K562 (cell line): Measurements from ENCODE around the gene OR10J4. TPM values are rescaled to one million over a fixed set of nuclear protein-coding genes. Genes with fewer than 3 reads are reported as not detected.

Source experiments
- ATAC-seq: fragments of 200-7000 bp; cut with Tn5 transposase; 3 replicates; pipeline ENCODE4 v1.9.1; 2020; ENCODE audit warnings: moderate library complexity
- BruUV-seq: library from RNA; stranded (reverse); fragments of 400-500 nt; replicated peaks from 2 replicates; lab custom pipeline; 2021; lab: Mats Ljungman, UMichigan
- CTCF ChIA-PET: fragments of 300-600 bp; formaldehyde crosslinking; extraction: SDS; loops from one replicate; lab custom pipeline; 2021; ENCODE audit warnings: low intra/inter-chr PET ratio; lab: Yijun Ruan, JAX
- POLR2A ChIA-PET: fragments of 300-600, 350-650 bp; sonication (Branson Sonifier 250); formaldehyde crosslinking; extraction: SDS; loops from one replicate; lab custom pipeline; 2021; ENCODE audit warnings: antibody characterized with exemption, inconsistent platforms; lab: Yijun Ruan, JAX
- DNase-seq, 4 experiments: peaks; one replicate each; pipeline versions ENCODE4 v3.0.0 to v3.0.0-alpha.2; 2011 to 2018; ENCODE audit warnings: low spot score in 3 of 4, mixed read lengths in 3 of 4; ENCODE audit errors: extremely low read depth in 1 of 4
- FAIRE-seq: peaks from 2 replicates; lab custom pipeline; 2011; peaks lifted over from hg19 to GRCh38; lab: Jason Lieb, UNC
- H2AFZ ChIP-seq: 2 replicates; pipeline ENCODE4 v1.6.0; 2011; ENCODE audit warnings: low read depth, low read length, control low read depth, inconsistent platforms
- H3K27ac ChIP-seq: fragments of 200-600 bp; 3 replicates; pipeline ENCODE4 v1.8.0; 2011; ENCODE audit warnings: low read depth, mild to moderate bottlenecking, control low read depth, inconsistent platforms, low read length, moderate library complexity, mixed read lengths; ENCODE audit errors: extremely low read depth
- H3K27me3 ChIP-seq, 2 experiments: fragments of 300-600 bp in 1 of 2; 2 replicates in 1 of 2; 3 replicates in 1 of 2; pipeline versions ENCODE4 v1.6.0 to v1.8.0; 2011; ENCODE audit warnings: inconsistent platforms in 2 of 2, low read length in 2 of 2, mild to moderate bottlenecking in 1 of 2, mixed read lengths in 1 of 2, moderate library complexity in 1 of 2; ENCODE audit not compliant: control insufficient read depth in 2 of 2, insufficient read depth in 2 of 2
- H3K36me3 ChIP-seq: fragments of 300-600 bp; 3 replicates; pipeline ENCODE4 v1.8.0; 2011; ENCODE audit warnings: mild to moderate bottlenecking, low read length, inconsistent platforms; ENCODE audit not compliant: control insufficient read depth, insufficient read depth
- H3K4me1 ChIP-seq, 2 experiments: fragments of 200-600 bp in 1 of 2; replicated peaks in 1 of 2; 2 replicates in 1 of 2; 3 replicates in 1 of 2; pipeline versions ENCODE4 v1.5.1 to v1.8.0; 2011; ENCODE audit warnings: inconsistent platforms in 2 of 2, low read length in 2 of 2, mild to moderate bottlenecking in 1 of 2, mixed read lengths in 1 of 2, moderate library complexity in 1 of 2; ENCODE audit not compliant: control insufficient read depth in 2 of 2, insufficient read depth in 2 of 2
- H3K4me2 ChIP-seq: 2 replicates; pipeline ENCODE4 v1.6.1; 2011; ENCODE audit warnings: low read length, control low read depth, inconsistent platforms, mixed read lengths; ENCODE audit not compliant: insufficient read depth
- H3K4me3 ChIP-seq: fragments of 200-600 bp; sonication (generic), shearing (Covaris generic); 2 replicates; pipeline ENCODE4 v1.5.1; 2016; ENCODE audit warnings: control low read depth, inconsistent platforms
- H3K79me2 ChIP-seq: fragments of 200-600 bp; 3 replicates; pipeline ENCODE4 v1.8.0; 2011; ENCODE audit warnings: low read length, inconsistent platforms; ENCODE audit not compliant: control insufficient read depth, insufficient read depth
- H3K9ac ChIP-seq, 2 experiments: 2 replicates each; pipeline versions ENCODE4 v1.6.0 to v1.6.1; 2011; ENCODE audit warnings: low read depth in 2 of 2, low read length in 2 of 2, control low read depth in 1 of 2, inconsistent platforms in 1 of 2, mild to moderate bottlenecking in 1 of 2, mixed read lengths in 1 of 2; ENCODE audit not compliant: insufficient read depth in 1 of 2
- H3K9me1 ChIP-seq: one replicate; pipeline ENCODE4 v1.6.0; 2011; ENCODE audit warnings: inconsistent platforms, mild to moderate bottlenecking, low read length, moderate library complexity; ENCODE audit not compliant: control insufficient read depth, insufficient read depth
- H3K9me3 ChIP-seq: replicated peaks from 2 replicates; pipeline ENCODE4 v1.5.1; 2011; ENCODE audit warnings: low read depth, low read length, inconsistent platforms; ENCODE audit not compliant: control insufficient read depth, insufficient read depth
- H4K20me1 ChIP-seq: replicated peaks from 2 replicates; pipeline ENCODE4 v1.6.1; 2011; ENCODE audit warnings: low read length, inconsistent platforms, mixed read lengths; ENCODE audit not compliant: control insufficient read depth, insufficient read depth
- ATF1 ChIP-seq, 2 experiments: fragments of 450-650 bp in 1 of 2; IDR thresholded peaks; 2 replicates each; pipeline ENCODE4 v1.6.1; 2016; ENCODE audit warnings: missing compliant biosample characterization in 1 of 2, missing genetic modification characterization in 1 of 2
- E2F4 ChIP-seq: sonication (generic); formaldehyde crosslinking; IDR thresholded peaks from 2 replicates; pipeline ENCODE4 v1.8.0; 2022; ENCODE audit warnings: mild to moderate bottlenecking, low read depth, missing genetic modification reagents
- E2F8 ChIP-seq: fragments of 450-650 bp; IDR thresholded peaks from 2 replicates; pipeline ENCODE4 v1.7.1; 2018; ENCODE audit warnings: mild to moderate bottlenecking, low read depth; ENCODE audit not compliant: partially characterized antibody
- HMBOX1 ChIP-seq: sonication (generic); IDR thresholded peaks from 2 replicates; pipeline ENCODE4 v1.6.1; 2016
- SMAD4 ChIP-seq: fragments of 250-450 bp; sonication (Bioruptor Pico); conservative IDR thresholded peaks from 2 replicates; pipeline ENCODE4 v1.8.0; 2021; ENCODE audit warnings: inconsistent platforms, mild to moderate bottlenecking, moderate library complexity
- TFAM ChIP-seq: fragments of 250-450 bp; sonication (Bioruptor Pico); conservative IDR thresholded peaks from 2 replicates; pipeline ENCODE4 v1.5.0; 2021; ENCODE audit warnings: mild to moderate bottlenecking, moderate library complexity
- THAP7 ChIP-seq: fragments of 250-450 bp; sonication (Bioruptor Pico); IDR thresholded peaks from 2 replicates; pipeline ENCODE4 v1.5.0; 2021
- ZNF143 ChIP-seq: sonication (generic); formaldehyde crosslinking; IDR thresholded peaks from 2 replicates; pipeline ENCODE4 v1.9.0; 2022; ENCODE audit warnings: mild to moderate bottlenecking, missing genetic modification reagents
- ZNF561 ChIP-seq: fragments of 450-650 bp; formaldehyde crosslinking; conservative IDR thresholded peaks from 2 replicates; pipeline ENCODE4 v1.4.0; 2020; ENCODE audit warnings: mild to moderate bottlenecking, moderate library complexity
- WGBS: fragments of 100-300 bp; shearing (Covaris generic); methylation state at CpG from one replicate; pipeline ENCODE4 v1.1.6; 2016; ENCODE audit warnings: low coverage, mixed read lengths; ENCODE audit not compliant: insufficient coverage; ENCODE audit errors: missing lambda C conversion rate; 5-methylcytosine and 5-hydroxymethylcytosine counted together
- in situ Hi-C: fragments of 300-500 bp; cut with MboI; formaldehyde crosslinking; loops from 4 replicates; pipeline ENCODE4 v1.15.0; 2018; ENCODE audit warnings: inconsistent platforms, mixed read lengths
- intact Hi-C: fragments of 100-400 bp; cut with micrococcal nuclease; formaldehyde crosslinking; loops from 2 replicates; pipeline ENCODE4 v1.14.2; 2022
- polyA plus RNA-seq, 8 experiments: library from polyadenylated mRNA; depleted of rRNA in 4 of 8; stranded (reverse) in 5 of 8; unstranded in 3 of 8; fragments of >200 nt; fragmentation: Nextera tagmentation in 2 of 8; fragmentation: Illumina TruSeq in 1 of 8; extraction: Ambion mirVana in 2 of 8; extraction: Trizol in 1 of 8; gene quantifications; 2 replicates each; pipeline versions ENCODE4 v1.2.1 to v1.2.3, GENCODE V29; 2011 to 2014; ENCODE audit warnings: inconsistent platforms in 1 of 8, missing spikeins in 1 of 8
- total RNA-seq, 7 experiments: library from RNA; depleted of rRNA in 6 of 7; stranded (reverse); fragments of >200 nt in 6 of 7; fragmentation: Illumina TruSeq in 2 of 7; extraction: Trizol in 2 of 7; gene quantifications; 2 replicates each; pipeline versions ENCODE4 v1.2.1 to v1.2.3, GENCODE V29; 2011 to 2021; ENCODE audit warnings: low replicate concordance in 1 of 7

Gene OR10J4
- total and polyA plus RNA-seq, 9 of the 15 experiments (the other 6 are each of a cell fraction or from before 2014, with no cell fraction given), result not detected

- in situ Hi-C loops (no loop called here), intact Hi-C loops (no loop called here)
- no peak overlapping the region for H2AFZ ChIP-seq
- no peaks in the 10 kb centered on the region for H3K9me3 ChIP-seq
- H3K79me2 ChIP-seq, result no peaks in the 10 kb centered on the region
- POLR2A ChIA-PET, result interaction anchor here (0.6 kb wide), 1 partner anchor 20 kb away, joined by 4 read pairs; no protein-coding TSS in a partner anchor
- TF ChIP-seq HMBOX1 (no peak), SMAD4 (no peak)
- WGBS, result 0% methylated on average over 2 of the region's 2 CpGs
- no peaks in the 10 kb centered on the region for H3K4me1 ChIP-seq
- no peaks in the 10 kb centered on the region for H4K20me1 ChIP-seq
- BruUV-seq, result no TSS peak
- ATAC-seq (no peak), DNase-seq (no peak), FAIRE-seq (no peak)
- H3K4me2 ChIP-seq, result no peak overlapping the region
- H3K9ac ChIP-seq, result no peak overlapping the region
- H3K27ac ChIP-seq, result no peak overlapping the region
- H3K27me3 ChIP-seq, result no peaks in the 10 kb centered on the region
- H3K4me3 ChIP-seq, result no peak overlapping the region
- H3K36me3 ChIP-seq, result no peaks in the 10 kb centered on the region
- CTCF ChIA-PET, result no interaction called here
- no peaks in the 10 kb centered on the region for H3K9me1 ChIP-seq
Observed at GRCh38 chr1:159406821-159407220, 25.2 kb upstream of the OR10J4 start.

- H3K79me2 ChIP-seq, result no peaks in the 10 kb centered on the region
- ChIA-PET POLR2A (no interaction called here), CTCF (no interaction called here)
- FAIRE-seq (no peak), DNase-seq (no peak), ATAC-seq (no peak)
- H3K4me2 ChIP-seq, result no peak overlapping the region
- no peaks in the 10 kb centered on the region for H3K9me1 ChIP-seq
- no TSS peak for BruUV-seq
- no peak overlapping the region for H3K4me3 ChIP-seq
- H2AFZ ChIP-seq, result no peak overlapping the region
- H3K9ac ChIP-seq, result no peak overlapping the region
- no peak overlapping the region for H3K27ac ChIP-seq
- H4K20me1 ChIP-seq, result no peaks in the 10 kb centered on the region
- in situ Hi-C loops, result no loop called here
- no peaks in the 10 kb centered on the region for H3K36me3 ChIP-seq
- intact Hi-C loops, result no loop called here
- no peaks in the 10 kb centered on the region; the same call in 1 of the 2 replicates for H3K9me3 ChIP-seq
- no peaks in the 10 kb centered on the region for H3K27me3 ChIP-seq
- no peaks in the 10 kb centered on the region for H3K4me1 ChIP-seq
- WGBS, result 3% methylated on average over 6 of the region's 6 CpGs
- TF ChIP-seq TFAM (CRISPR knock-in tag) (no peak), THAP7 (CRISPR knock-in tag) (no peak), E2F8 (no peak), ZNF143 (CRISPR knock-in tag) (no peak), E2F4 (CRISPR knock-in tag) (no peak), ATF1 (CRISPR knock-in tag; IDR thresholded peaks at IDR 0.05) (no peak), ATF1 (tag; IDR thresholded peaks at IDR 0.05) (no peak), ZNF561 (CRISPR knock-in tag) (no peak)
Observed at GRCh38 chr1:159408862-159409400, 23.1 kb upstream of the OR10J4 start.
